ENCODE results near the gene POU3F1.

POU3F1 gene

GRCh38 chr1:38061290-38061689 lies 14.7 kb upstream of the POU3F1 start:
- H2AFZ ChIP-seq (ENCODE audit: low read depth, low read length), result no peak overlapping the region
- no peaks in the 10 kb centered on the region for H3K27me3 ChIP-seq (ENCODE audit: low read depth, low read length)
- no peak for TF ChIP-seq CTCF (IDR thresholded peaks at IDR 0.05; ENCODE audit: low read depth, low read length)
- TF ChIP-seq EZH2phosphoT487 (IDR thresholded peaks at IDR 0.05; ENCODE audit: low read depth), result no peak
- H3K9ac ChIP-seq (ENCODE audit: low read length), result peak overlapping the region; percentile 65; the same call in 1 of the 2 replicates
- H3K79me2 ChIP-seq (ENCODE audit: low read length), result peaks cover 99% of the 10 kb centered on the region
- peak overlapping the region; percentile 81 for H3K4me2 ChIP-seq (ENCODE audit: low read length)
- H3K4me1 ChIP-seq (ENCODE audit: low read length), result peaks cover 85% of the 10 kb centered on the region
- no peaks in the 10 kb centered on the region for H3K9me3 ChIP-seq (ENCODE audit: insufficient read depth, low read length)
- peak overlapping the region; percentile 88 for H3K27ac ChIP-seq (ENCODE audit: low read length)
- peak overlapping the region; percentile 59; the same call in 1 of the 2 replicates for H3K4me3 ChIP-seq (ENCODE audit: low read length)
- H3K36me3 ChIP-seq (replicated peaks; ENCODE audit: low read depth, low read length), result peaks cover 24% of the 10 kb centered on the region
- peaks cover 73% of the 10 kb centered on the region for H4K20me1 ChIP-seq (ENCODE audit: insufficient read depth, low read length)

GRCh38 chr1:38060498-38060897 lies 13.9 kb upstream of the POU3F1 start:
- TF ChIP-seq EZH2phosphoT487 (IDR thresholded peaks at IDR 0.05; ENCODE audit: low read depth), result no peak
- no peak for TF ChIP-seq CTCF (IDR thresholded peaks at IDR 0.05; ENCODE audit: low read depth, low read length)

GRCh38 chr1:38059635-38060250 lies 13.2 kb upstream of the POU3F1 start:
- H3K27me3 ChIP-seq (ENCODE audit: low read depth, low read length), result no peaks in the 10 kb centered on the region
- H3K4me3 ChIP-seq (ENCODE audit: low read length), result peak overlapping the region; percentile 30; the same call in 1 of the 2 replicates
- peaks cover 80% of the 10 kb centered on the region for H3K4me1 ChIP-seq (ENCODE audit: low read length)
- no peak for TF ChIP-seq CTCF (IDR thresholded peaks at IDR 0.05; ENCODE audit: low read depth, low read length)
- no peak for TF ChIP-seq EZH2phosphoT487 (IDR thresholded peaks at IDR 0.05; ENCODE audit: low read depth)
- H4K20me1 ChIP-seq (ENCODE audit: insufficient read depth, low read length), result peaks cover 71% of the 10 kb centered on the region
- H3K4me2 ChIP-seq (ENCODE audit: low read length), result peak overlapping the region; percentile 81
- H2AFZ ChIP-seq (ENCODE audit: low read depth, low read length), result no peak overlapping the region
- H3K79me2 ChIP-seq (ENCODE audit: low read length), result peaks cover 99% of the 10 kb centered on the region
- no peaks in the 10 kb centered on the region for H3K9me3 ChIP-seq (ENCODE audit: insufficient read depth, low read length)
- peaks cover 23% of the 10 kb centered on the region for H3K36me3 ChIP-seq (replicated peaks; ENCODE audit: low read depth, low read length)
- peak overlapping the region; percentile 65; the same call in 1 of the 2 replicates for H3K9ac ChIP-seq (ENCODE audit: low read length)
- H3K27ac ChIP-seq (ENCODE audit: low read length), result peak overlapping the region; percentile 88

More at GRCh38 chr1:38060498-38060897, 13.9 kb upstream of the POU3F1 start:
- Histone ChIP-seq H3K9me3 (ENCODE audit: insufficient read depth, low read length) (no peaks in the 10 kb centered on the region), H3K36me3 (replicated peaks; ENCODE audit: low read depth, low read length) (peaks cover 27% of the 10 kb centered on the region), H4K20me1 (ENCODE audit: insufficient read depth, low read length) (peaks cover 73% of the 10 kb centered on the region), H3K79me2 (ENCODE audit: low read length) (peaks cover 99% of the 10 kb centered on the region), H2AFZ (ENCODE audit: low read depth, low read length) (no peak overlapping the region), H3K9ac (ENCODE audit: low read length) (peak overlapping the region; percentile 65; the same call in 1 of the 2 replicates), H3K4me2 (ENCODE audit: low read length) (peak overlapping the region; percentile 81), H3K27ac (ENCODE audit: low read length) (peak overlapping the region; percentile 88), H3K4me1 (ENCODE audit: low read length) (peaks cover 81% of the 10 kb centered on the region), H3K4me3 (ENCODE audit: low read length) (peak overlapping the region; percentile 19; the same call in 1 of the 2 replicates), H3K27me3 (ENCODE audit: low read depth, low read length) (no peaks in the 10 kb centered on the region)

GRCh38 chr1:38055965-38056364 lies 9.4 kb upstream of the POU3F1 start:
- Histone ChIP-seq H3K4me3 (ENCODE audit: low read length) (no peak overlapping the region), H4K20me1 (ENCODE audit: insufficient read depth, low read length) (peaks cover 71% of the 10 kb centered on the region), H3K4me2 (ENCODE audit: low read length) (no peak overlapping the region), H3K27ac (ENCODE audit: low read length) (no peak overlapping the region), H3K36me3 (replicated peaks; ENCODE audit: low read depth, low read length) (peaks cover 19% of the 10 kb centered on the region), H3K9me3 (ENCODE audit: insufficient read depth, low read length) (no peaks in the 10 kb centered on the region), H3K4me1 (ENCODE audit: low read length) (peaks cover 75% of the 10 kb centered on the region), H3K79me2 (ENCODE audit: low read length) (peaks cover 100% of the 10 kb centered on the region), H3K27me3 (ENCODE audit: low read depth, low read length) (no peaks in the 10 kb centered on the region), H3K9ac (ENCODE audit: low read length) (no peak overlapping the region), H2AFZ (ENCODE audit: low read depth, low read length) (no peak overlapping the region)
- TF ChIP-seq CTCF (IDR thresholded peaks at IDR 0.05; ENCODE audit: low read depth, low read length) (no peak), EZH2phosphoT487 (IDR thresholded peaks at IDR 0.05; ENCODE audit: low read depth) (no peak)

Data from OCI-LY3 (cell line).